Left forelimb (tissue), 1 donor: ENCODE measurements around the gene MMP17.

Experiments used
- DNase-seq: peaks from one replicate; pipeline ENCODE4 v3.0.0-alpha.2; 2018; ENCODE audit warnings: low spot score

The MMP17 gene

GRCh38 chr12:131850856-131851559 lies 22.8 kb downstream of the MMP17 start:
- no peak for DNase-seq

- no peak for DNase-seq
These were observed 23.8 kb downstream of the MMP17 start for GRCh38 chr12:131851741-131852550.

GRCh38 chr12:131852551-131853299 lies 24.5 kb downstream of the MMP17 start:
- DNase-seq: no peak

- DNase-seq: no peak
These were observed 25.9 kb downstream of the MMP17 start for GRCh38 chr12:131853832-131854797.

- DNase-seq: no peak
These were observed 26.8 kb downstream of the MMP17 start for GRCh38 chr12:131854861-131855476.

GRCh38 chr12:131855521-131856142 lies 27.4 kb downstream of the MMP17 start:
- no peak for DNase-seq

- DNase-seq: no peak
These were observed 28.3 kb downstream of the MMP17 start for GRCh38 chr12:131856366-131857097.

GRCh38 chr12:131857908-131858850 lies 30.0 kb downstream of the MMP17 start:
- no peak for DNase-seq

GRCh38 chr12:131860472-131861260 lies 32.5 kb downstream of the MMP17 start:
- DNase-seq: no peak

- no peak for DNase-seq
These were observed 33.3 kb downstream of the MMP17 start for GRCh38 chr12:131861261-131862083.

GRCh38 chr12:131862084-131862441 lies 33.9 kb downstream of the MMP17 start:
- DNase-seq: no peak

GRCh38 chr12:131862600-131862993 lies 34.4 kb downstream of the MMP17 start:
- no peak for DNase-seq

- DNase-seq: no peak
These were observed 35.0 kb downstream of the MMP17 start for GRCh38 chr12:131862994-131863710.

- DNase-seq: no peak
These were observed 35.7 kb downstream of the MMP17 start for GRCh38 chr12:131863711-131864396.

GRCh38 chr12:131864469-131864868 lies 36.3 kb downstream of the MMP17 start:
- DNase-seq: no peak
